ENCODE measurements around the gene RAET1L.

- TF ChIP-seq JUND (IDR thresholded peaks at IDR 0.05) (no peak), SP1 (IDR thresholded peaks at IDR 0.05) (no peak), REST (IDR thresholded peaks at IDR 0.05) (no peak)
- TF ChIP-seq, protein P1, sequence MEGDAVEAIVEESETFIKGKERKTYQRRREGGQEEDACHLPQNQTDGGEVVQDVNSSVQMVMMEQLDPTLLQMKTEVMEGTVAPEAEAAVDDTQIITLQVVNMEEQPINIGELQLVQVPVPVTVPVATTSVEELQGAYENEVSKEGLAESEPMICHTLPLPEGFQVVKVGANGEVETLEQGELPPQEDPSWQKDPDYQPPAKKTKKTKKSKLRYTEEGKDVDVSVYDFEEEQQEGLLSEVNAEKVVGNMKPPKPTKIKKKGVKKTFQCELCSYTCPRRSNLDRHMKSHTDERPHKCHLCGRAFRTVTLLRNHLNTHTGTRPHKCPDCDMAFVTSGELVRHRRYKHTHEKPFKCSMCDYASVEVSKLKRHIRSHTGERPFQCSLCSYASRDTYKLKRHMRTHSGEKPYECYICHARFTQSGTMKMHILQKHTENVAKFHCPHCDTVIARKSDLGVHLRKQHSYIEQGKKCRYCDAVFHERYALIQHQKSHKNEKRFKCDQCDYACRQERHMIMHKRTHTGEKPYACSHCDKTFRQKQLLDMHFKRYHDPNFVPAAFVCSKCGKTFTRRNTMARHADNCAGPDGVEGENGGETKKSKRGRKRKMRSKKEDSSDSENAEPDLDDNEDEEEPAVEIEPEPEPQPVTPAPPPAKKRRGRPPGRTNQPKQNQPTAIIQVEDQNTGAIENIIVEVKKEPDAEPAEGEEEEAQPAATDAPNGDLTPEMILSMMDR (IDR thresholded peaks at IDR 0.05; ENCODE audit: low read depth, low read length, missing input control): no peak
Observed at GRCh38 chr6:150075034-150075421, 49.7 kb upstream of the RAET1L start.
